HepG2 (cell line): Measurements from ENCODE around the gene ERO1A. TPM values are rescaled to one million over a fixed set of nuclear protein-coding genes. Genes with fewer than 3 reads are reported as not detected.

Source experiments
- CBX1 ChIP-seq: IDR thresholded peaks from one replicate; pipeline ENCODE4 v1.6.1; 2016; ENCODE audit warnings: antibody characterized with exemption, low read depth
- CREB1 ChIP-seq, 2 experiments: fragments of 450-650 bp in 1 of 2; IDR thresholded peaks; 2 replicates each; pipeline ENCODE4 v1.6.1; 2016 to 2017; ENCODE audit warnings: control low read depth in 1 of 2, mild to moderate bottlenecking in 1 of 2, missing compliant biosample characterization in 1 of 2, missing genetic modification characterization in 1 of 2
- DNMT3B ChIP-seq: conservative IDR thresholded peaks from 2 replicates; pipeline ENCODE4 v1.6.1; 2016; ENCODE audit warnings: missing biosample characterization, control low read depth
- ESRRA ChIP-seq: sonication (generic); formaldehyde crosslinking; IDR thresholded peaks from 2 replicates; pipeline ENCODE4 v1.5.1; 2020; ENCODE audit warnings: mild to moderate bottlenecking, low read depth, missing genetic modification reagents
- FOXM1 ChIP-seq: sonication (generic); formaldehyde crosslinking; IDR thresholded peaks from 2 replicates; pipeline ENCODE4 v1.5.0; 2020; ENCODE audit warnings: missing genetic modification reagents
- SAP130 ChIP-seq: IDR thresholded peaks from 2 replicates; pipeline ENCODE4 v1.6.1; 2016; ENCODE audit warnings: low read depth
- SNAPC2 ChIP-seq: sonication (generic); formaldehyde crosslinking; IDR thresholded peaks from 2 replicates; pipeline ENCODE4 v1.8.1; 2022; ENCODE audit warnings: mild to moderate bottlenecking, missing genetic modification reagents
- TOPORS ChIP-seq: sonication (generic); formaldehyde crosslinking; IDR thresholded peaks from 2 replicates; pipeline ENCODE4 v1.8.0; 2023; ENCODE audit warnings: mild to moderate bottlenecking, missing genetic modification reagents
- YY1 ChIP-seq: IDR thresholded peaks from 2 replicates; pipeline ENCODE4 v1.6.1; 2011; ENCODE audit warnings: low read length, low read depth, moderate library complexity, mild to moderate bottlenecking; ENCODE audit not compliant: insufficient read depth, insufficient replicate concordance
- ZNF232 ChIP-seq: sonication (generic); formaldehyde crosslinking; IDR thresholded peaks from 2 replicates; pipeline ENCODE4 v1.4.0; 2020; ENCODE audit warnings: missing genetic modification reagents, borderline replicate concordance
- ZNF605 ChIP-seq: sonication (generic); formaldehyde crosslinking; IDR thresholded peaks from 2 replicates; pipeline ENCODE4 v1.8.0; 2022; ENCODE audit warnings: mild to moderate bottlenecking, missing genetic modification reagents
- ZNF737 ChIP-seq: sonication (generic); formaldehyde crosslinking; IDR thresholded peaks from 2 replicates; pipeline ENCODE4 v1.5.0; 2020; ENCODE audit warnings: missing genetic modification reagents, mild to moderate bottlenecking, borderline replicate concordance
- ZNF766 ChIP-seq: sonication (generic); formaldehyde crosslinking; IDR thresholded peaks from 2 replicates; pipeline ENCODE4 v1.5.0; 2020; ENCODE audit warnings: missing genetic modification reagents, borderline replicate concordance
- polyA plus RNA-seq, 8 experiments: library from polyadenylated mRNA; depleted of rRNA in 3 of 8; stranded (reverse) in 7 of 8; unstranded in 1 of 8; fragments of >200 nt; fragmentation: Illumina TruSeq in 4 of 8; extraction: Trizol in 4 of 8; gene quantifications; 2 replicates each; pipeline versions ENCODE4 v1.2.1 to v1.2.3, GENCODE V29; 2011 to 2016; ENCODE audit warnings: low read depth in 4 of 8, missing spikeins in 1 of 8, mixed read lengths in 1 of 8; ENCODE audit not compliant: insufficient read depth in 1 of 8
- total RNA-seq, 5 experiments: library from RNA; depleted of rRNA; stranded (reverse); fragments of >200 nt; fragmentation: Illumina TruSeq; extraction: Trizol; gene quantifications; 2 replicates each; pipeline ENCODE4 v1.2.3, GENCODE V29; 2016; ENCODE audit warnings: low read depth in 1 of 5
- TF ChIP-seq, protein P1 (sequence below): IDR thresholded peaks from 2 replicates; pipeline ENCODE4 v1.6.1; 2016; ENCODE audit warnings: missing genetic modification reagents, missing compliant biosample characterization
- TF ChIP-seq, protein P2 (sequence below): sonication (generic); formaldehyde crosslinking; IDR thresholded peaks from one replicate; pipeline ENCODE4 v1.5.1; 2020; ENCODE audit warnings: mild to moderate bottlenecking, missing genetic modification reagents; ENCODE audit errors: not compliant biosample characterization
- TF ChIP-seq, protein P3 (sequence below): sonication (generic); formaldehyde crosslinking; IDR thresholded peaks from 2 replicates; pipeline ENCODE4 v1.5.0; 2020; ENCODE audit warnings: missing genetic modification reagents, mild to moderate bottlenecking, borderline replicate concordance
- TF ChIP-seq, protein P4 (sequence below): IDR thresholded peaks from 2 replicates; pipeline ENCODE4 v1.6.1; 2012; ENCODE audit warnings: low read depth, low read length, improper control_type of control experiment

The ERO1A gene
- total and polyA plus RNA-seq, 2 of the 13 experiments (the other 11 are each of a cell fraction or from before 2014, with no cell fraction given): 60.3 to 137 TPM

DNA sequence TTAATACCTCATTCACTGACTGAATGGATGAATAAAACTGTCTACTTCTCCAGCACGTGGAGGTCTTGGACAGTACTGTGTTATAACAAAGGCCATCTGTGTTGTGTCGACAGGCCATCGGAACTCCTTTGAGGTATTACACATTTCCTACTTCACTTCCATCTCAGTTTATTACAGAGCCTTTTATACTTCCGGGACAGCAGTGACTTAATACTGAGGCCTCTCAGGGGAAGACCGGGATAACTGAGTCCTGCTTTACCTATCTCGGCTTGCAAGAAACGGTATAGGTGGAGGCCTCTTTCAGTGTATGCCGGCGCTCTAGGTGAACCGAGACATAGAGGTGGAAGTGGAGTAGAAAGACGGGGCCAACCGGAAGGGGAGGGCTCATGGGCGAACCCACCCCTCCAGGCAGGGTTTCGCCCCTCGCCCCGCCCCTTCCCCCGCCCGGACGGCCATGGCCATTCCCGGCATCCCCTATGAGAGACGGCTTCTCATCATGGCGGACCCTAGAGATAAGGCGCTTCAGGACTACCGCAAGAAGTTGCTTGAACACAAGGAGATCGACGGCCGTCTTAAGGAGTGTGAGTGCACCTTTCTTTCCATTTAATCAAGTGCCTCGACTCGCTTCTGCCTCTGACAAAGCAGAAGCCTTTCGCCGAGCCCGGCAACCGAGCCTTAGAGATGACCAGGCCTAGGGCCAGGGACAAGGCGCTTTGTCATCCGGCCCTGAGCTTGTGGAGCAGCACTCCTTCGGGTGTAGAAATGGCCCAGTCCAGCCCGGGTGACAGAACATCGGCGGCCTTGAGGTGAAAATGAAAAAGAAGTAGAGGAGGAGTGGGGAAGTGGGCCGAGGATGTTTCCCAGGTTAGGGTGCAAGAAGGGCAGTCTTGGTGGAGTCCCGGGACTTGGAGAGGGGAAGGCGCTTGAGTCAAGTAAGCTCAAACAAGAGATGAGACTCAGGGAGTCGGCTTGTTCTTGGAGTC lies 11.7 kb upstream of the ERO1A start, which contains the start of gene PSMC6 (continued):
- TF ChIP-seq, protein P1, sequence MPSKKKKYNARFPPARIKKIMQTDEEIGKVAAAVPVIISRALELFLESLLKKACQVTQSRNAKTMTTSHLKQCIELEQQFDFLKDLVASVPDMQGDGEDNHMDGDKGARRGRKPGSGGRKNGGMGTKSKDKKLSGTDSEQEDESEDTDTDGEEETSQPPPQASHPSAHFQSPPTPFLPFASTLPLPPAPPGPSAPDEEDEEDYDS: peak; percentile 87
- TF ChIP-seq, protein P2, sequence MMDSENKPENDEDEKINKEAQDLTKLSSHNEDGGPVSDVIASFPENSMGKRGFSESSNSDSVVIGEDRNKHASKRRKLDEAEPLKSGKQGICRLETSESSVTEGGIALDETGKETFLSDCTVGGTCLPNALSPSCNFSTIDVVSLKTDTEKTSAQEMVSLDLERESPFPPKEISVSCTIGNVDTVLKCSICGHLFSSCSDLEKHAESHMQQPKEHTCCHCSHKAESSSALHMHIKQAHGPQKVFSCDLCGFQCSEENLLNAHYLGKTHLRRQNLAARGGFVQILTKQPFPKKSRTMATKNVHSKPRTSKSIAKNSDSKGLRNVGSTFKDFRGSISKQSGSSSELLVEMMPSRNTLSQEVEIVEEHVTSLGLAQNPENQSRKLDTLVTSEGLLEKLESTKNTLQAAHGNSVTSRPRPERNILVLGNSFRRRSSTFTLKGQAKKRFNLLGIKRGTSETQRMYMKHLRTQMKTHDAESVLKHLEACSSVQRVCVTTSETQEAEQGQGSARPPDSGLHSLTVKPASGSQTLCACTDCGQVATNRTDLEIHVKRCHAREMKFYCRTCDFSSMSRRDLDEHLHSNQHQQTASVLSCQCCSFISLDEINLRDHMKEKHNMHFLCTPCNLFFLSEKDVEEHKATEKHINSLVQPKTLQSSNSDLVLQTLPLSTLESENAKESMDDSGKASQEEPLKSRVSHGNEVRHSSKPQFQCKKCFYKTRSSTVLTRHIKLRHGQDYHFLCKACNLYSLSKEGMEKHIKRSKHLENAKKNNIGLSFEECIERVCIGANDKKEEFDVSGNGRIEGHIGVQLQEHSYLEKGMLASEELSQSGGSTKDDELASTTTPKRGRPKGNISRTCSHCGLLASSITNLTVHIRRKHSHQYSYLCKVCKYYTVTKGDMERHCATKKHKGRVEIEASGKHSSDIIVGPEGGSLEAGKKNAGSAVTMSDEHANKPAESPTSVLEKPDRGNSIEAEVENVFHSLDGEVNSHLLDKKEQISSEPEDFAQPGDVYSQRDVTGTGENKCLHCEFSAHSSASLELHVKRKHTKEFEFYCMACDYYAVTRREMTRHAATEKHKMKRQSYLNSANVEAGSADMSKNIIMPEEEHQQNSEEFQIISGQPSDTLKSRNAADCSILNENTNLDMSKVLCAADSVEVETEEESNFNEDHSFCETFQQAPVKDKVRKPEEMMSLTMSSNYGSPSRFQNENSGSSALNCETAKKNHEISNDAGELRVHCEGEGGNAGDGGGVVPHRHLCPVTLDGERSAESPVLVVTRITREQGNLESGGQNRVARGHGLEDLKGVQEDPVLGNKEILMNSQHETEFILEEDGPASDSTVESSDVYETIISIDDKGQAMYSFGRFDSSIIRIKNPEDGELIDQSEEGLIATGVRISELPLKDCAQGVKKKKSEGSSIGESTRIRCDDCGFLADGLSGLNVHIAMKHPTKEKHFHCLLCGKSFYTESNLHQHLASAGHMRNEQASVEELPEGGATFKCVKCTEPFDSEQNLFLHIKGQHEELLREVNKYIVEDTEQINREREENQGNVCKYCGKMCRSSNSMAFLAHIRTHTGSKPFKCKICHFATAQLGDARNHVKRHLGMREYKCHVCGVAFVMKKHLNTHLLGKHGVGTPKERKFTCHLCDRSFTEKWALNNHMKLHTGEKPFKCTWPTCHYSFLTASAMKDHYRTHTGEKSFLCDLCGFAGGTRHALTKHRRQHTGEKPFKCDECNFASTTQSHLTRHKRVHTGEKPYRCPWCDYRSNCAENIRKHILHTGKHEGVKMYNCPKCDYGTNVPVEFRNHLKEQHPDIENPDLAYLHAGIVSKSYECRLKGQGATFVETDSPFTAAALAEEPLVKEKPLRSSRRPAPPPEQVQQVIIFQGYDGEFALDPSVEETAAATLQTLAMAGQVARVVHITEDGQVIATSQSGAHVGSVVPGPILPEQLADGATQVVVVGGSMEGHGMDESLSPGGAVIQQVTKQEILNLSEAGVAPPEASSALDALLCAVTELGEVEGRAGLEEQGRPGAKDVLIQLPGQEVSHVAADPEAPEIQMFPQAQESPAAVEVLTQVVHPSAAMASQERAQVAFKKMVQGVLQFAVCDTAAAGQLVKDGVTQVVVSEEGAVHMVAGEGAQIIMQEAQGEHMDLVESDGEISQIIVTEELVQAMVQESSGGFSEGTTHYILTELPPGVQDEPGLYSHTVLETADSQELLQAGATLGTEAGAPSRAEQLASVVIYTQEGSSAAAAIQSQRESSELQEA (CRISPR knock-in tag): no peak
- TF ChIP-seq ESRRA (CRISPR knock-in tag) (0 out of 2 replicates have a peak, but pooled peaks have one; percentile 49), CBX1 (peak; percentile 11), YY1 (peak; percentile 95), SNAPC2 (CRISPR knock-in tag) (peak; percentile 25; the same call in 1 of the 2 replicates), SAP130 (CRISPR knock-in tag) (peak; percentile 60; the same call in 1 of the 2 replicates), ZNF766 (CRISPR knock-in tag) (0 out of 2 replicates have a peak, but pooled peaks have one; percentile 48), TOPORS (CRISPR knock-in tag) (no peak), ZNF737 (CRISPR knock-in tag) (peak; percentile 13; the same call in 1 of the 2 replicates), ZNF605 (CRISPR knock-in tag) (peak; percentile 69; the same call in 1 of the 2 replicates), CREB1 (IDR thresholded peaks at IDR 0.05) (no peak), CREB1 (CRISPR knock-in tag; IDR thresholded peaks at IDR 0.05) (0 out of 2 replicates have a peak, but pooled peaks have one; percentile 52), ZNF232 (peak; percentile 5; the same call in 1 of the 2 replicates), DNMT3B (no peak; the same call in 1 of the 2 replicates), FOXM1 (no peak)
- TF ChIP-seq, protein P3, sequence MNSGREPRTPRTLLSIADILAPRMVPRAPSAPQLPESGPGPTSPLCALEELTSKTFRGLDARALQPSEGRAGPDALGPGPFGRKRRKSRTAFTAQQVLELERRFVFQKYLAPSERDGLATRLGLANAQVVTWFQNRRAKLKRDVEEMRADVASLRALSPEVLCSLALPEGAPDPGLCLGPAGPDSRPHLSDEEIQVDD (CRISPR knock-in tag): 0 out of 2 replicates have a peak, but pooled peaks have one; percentile 45
- TF ChIP-seq, protein P4, sequence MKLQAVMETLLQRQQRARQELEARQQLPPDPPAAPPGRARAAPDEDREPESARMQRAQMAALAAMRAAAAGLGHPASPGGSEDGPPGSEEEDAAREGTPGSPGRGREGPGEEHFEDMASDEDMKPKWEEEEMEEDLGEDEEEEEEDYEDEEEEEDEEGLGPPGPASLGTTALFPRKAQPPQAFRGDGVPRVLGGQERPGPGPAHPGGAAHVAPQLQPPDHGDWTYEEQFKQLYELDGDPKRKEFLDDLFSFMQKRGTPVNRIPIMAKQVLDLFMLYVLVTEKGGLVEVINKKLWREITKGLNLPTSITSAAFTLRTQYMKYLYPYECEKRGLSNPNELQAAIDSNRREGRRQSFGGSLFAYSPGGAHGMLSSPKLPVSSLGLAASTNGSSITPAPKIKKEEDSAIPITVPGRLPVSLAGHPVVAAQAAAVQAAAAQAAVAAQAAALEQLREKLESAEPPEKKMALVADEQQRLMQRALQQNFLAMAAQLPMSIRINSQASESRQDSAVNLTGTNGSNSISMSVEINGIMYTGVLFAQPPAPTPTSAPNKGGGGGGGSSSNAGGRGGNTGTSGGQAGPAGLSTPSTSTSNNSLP: peak; percentile 8; the same call in 1 of the 2 replicates
